PC-9 (cell line): ENCODE data around the gene SLC9A9. TPM values are rescaled to one million over a fixed set of nuclear protein-coding genes. Genes with fewer than 3 reads are reported as not detected.

Experiments
- BruUV-seq: library from RNA; stranded (reverse); fragments of 400-500 nt; replicated peaks from 2 replicates; lab custom pipeline; 2021; lab: Mats Ljungman, UMichigan
- CTCF ChIA-PET: fragments of 300-600 bp; sonication (Branson Sonifier 250); formaldehyde crosslinking; loops from one replicate; lab custom pipeline; 2022; ENCODE audit warnings: antibody characterized with exemption; lab: Charles Lee
- POLR2A ChIA-PET: fragments of 300-600 bp; sonication (Branson Sonifier 250); formaldehyde crosslinking; loops from one replicate; lab custom pipeline; 2022; ENCODE audit warnings: antibody characterized with exemption; ENCODE audit not compliant: unreplicated experiment; lab: Charles Lee
- DNase-seq, 2 experiments: peaks; one replicate each; pipeline versions ENCODE4 v3.0.0 to v3.0.0-alpha.2; 2015 to 2022; ENCODE audit warnings: mixed read lengths in 1 of 2
- H2AFZ ChIP-seq: fragments of 200-600 bp; sonication (generic); 2 replicates; pipeline ENCODE4 v1.8.1; 2017; ENCODE audit warnings: antibody characterized with exemption
- H3F3A ChIP-seq: fragments of 200-600 bp; sonication (generic); 2 replicates; pipeline ENCODE4 v1.8.1; 2017; ENCODE audit warnings: antibody characterized with exemption, mild to moderate bottlenecking, low read depth; ENCODE audit not compliant: insufficient read depth
- H3K27ac ChIP-seq: fragments of 200-600 bp; sonication (generic); 2 replicates; pipeline ENCODE4 v1.6.1; 2016; ENCODE audit warnings: mixed run types
- H3K27me3 ChIP-seq: fragments of 200-600 bp; sonication (generic); 2 replicates; pipeline ENCODE4 v1.6.1; 2016; ENCODE audit warnings: low read depth, mixed run types; ENCODE audit not compliant: insufficient read depth
- H3K36me3 ChIP-seq: fragments of 200-600 bp; sonication (generic); 2 replicates; pipeline ENCODE4 v1.6.1; 2016; ENCODE audit warnings: low read depth, mixed run types
- H3K4me1 ChIP-seq: fragments of 200-600 bp; sonication (generic); replicated peaks from 2 replicates; pipeline ENCODE4 v1.6.1; 2016; ENCODE audit warnings: mixed run types; ENCODE audit not compliant: insufficient read depth
- H3K4me2 ChIP-seq: fragments of 200-600 bp; sonication (generic); 2 replicates; pipeline ENCODE4 v1.6.1; 2017; ENCODE audit warnings: mixed run types
- H3K4me3 ChIP-seq: fragments of 200-600 bp; sonication (generic); 2 replicates; pipeline ENCODE4 v1.6.1; 2016; ENCODE audit warnings: mixed run types
- H3K79me2 ChIP-seq: fragments of 200-600 bp; sonication (generic); 2 replicates; pipeline ENCODE4 v1.6.1; 2017; ENCODE audit warnings: low read depth, mixed run types
- H3K9me2 ChIP-seq: fragments of 200-600 bp; sonication (generic); 2 replicates; pipeline ENCODE4 v1.8.1; 2017; ENCODE audit warnings: mild to moderate bottlenecking; ENCODE audit not compliant: insufficient read depth
- H3K9me3 ChIP-seq: fragments of 200-600 bp; sonication (generic); 2 replicates; pipeline ENCODE4 v1.8.1; 2016; ENCODE audit warnings: low read depth; ENCODE audit not compliant: insufficient read depth
- H4K20me1 ChIP-seq: fragments of 200-600 bp; sonication (generic); 2 replicates; pipeline ENCODE4 v1.8.1; 2017; ENCODE audit not compliant: insufficient read depth
- CTCF ChIP-seq: fragments of 200-600 bp; sonication (generic); conservative IDR thresholded peaks from 2 replicates; pipeline ENCODE4 v1.6.1; 2017; ENCODE audit warnings: mixed run types, antibody characterized with exemption, mild to moderate bottlenecking, moderate library complexity
- EZH2 ChIP-seq: fragments of 200-600 bp; sonication (generic); IDR thresholded peaks from 2 replicates; pipeline ENCODE4 v1.8.0; 2017; ENCODE audit warnings: antibody characterized with exemption, low read depth
- intact Hi-C: fragments of 100-400 bp; cut with micrococcal nuclease; formaldehyde crosslinking; loops from one replicate; pipeline ENCODE4 v1.10.0; 2022; ENCODE audit not compliant: unreplicated experiment
- total RNA-seq: library from RNA; stranded (reverse); gene quantifications from 2 replicates; pipeline ENCODE4 v1.2.3, GENCODE V29; 2021

Gene SLC9A9
- total RNA-seq, 1 experiment from 2014 or later = 1.7 TPM

GRCh38 chr3:143822374-143822773, 25.9 kb downstream of the SLC9A9 start:
- BruUV-seq = no TSS peak
- TF ChIP-seq EZH2 = no peak
- TF ChIP-seq CTCF = no peak
- ChIA-PET CTCF (no interaction called here), POLR2A (no interaction called here)
- H3K27ac ChIP-seq = no peak overlapping the region
- H3K4me3 ChIP-seq = no peak overlapping the region
- no peaks in the 10 kb centered on the region for H3K4me1 ChIP-seq
- H3K9me3 ChIP-seq = no peaks in the 10 kb centered on the region; the same call in 1 of the 2 replicates
- H3K4me2 ChIP-seq = no peak overlapping the region
- no peaks in the 10 kb centered on the region for H3K79me2 ChIP-seq
- no peaks in the 10 kb centered on the region for H3K27me3 ChIP-seq
- intact Hi-C loops = no loop called here
- H3K9me2 ChIP-seq = no peaks in the 10 kb centered on the region
- DNase-seq = no peak
- no peak overlapping the region; the same call in none of the 2 replicates for H2AFZ ChIP-seq
- no peaks in the 10 kb centered on the region for H4K20me1 ChIP-seq
- no peaks in the 10 kb centered on the region for H3K36me3 ChIP-seq
- H3F3A ChIP-seq = no peaks in the 10 kb centered on the region

- ChIA-PET CTCF (no interaction called here), POLR2A (no interaction called here)
- H3K4me2 ChIP-seq = no peak overlapping the region
- H3K9me2 ChIP-seq = no peaks in the 10 kb centered on the region
- H3K36me3 ChIP-seq = no peaks in the 10 kb centered on the region
- H2AFZ ChIP-seq = no peak overlapping the region
- no peaks in the 10 kb centered on the region; the same call in 1 of the 2 replicates for H3K9me3 ChIP-seq
- DNase-seq = no peak
- no peaks in the 10 kb centered on the region for H3K79me2 ChIP-seq
- H3F3A ChIP-seq = no peaks in the 10 kb centered on the region
- H4K20me1 ChIP-seq = no peaks in the 10 kb centered on the region
- H3K27me3 ChIP-seq = no peaks in the 10 kb centered on the region
- intact Hi-C loops = no loop called here
- BruUV-seq = no TSS peak
- H3K4me3 ChIP-seq = no peak overlapping the region
- TF ChIP-seq CTCF (no peak), EZH2 (no peak)
- no peak overlapping the region for H3K27ac ChIP-seq
- no peaks in the 10 kb centered on the region for H3K4me1 ChIP-seq
Measured at GRCh38 chr3:143821862-143822261, 26.4 kb downstream of the SLC9A9 start.

GRCh38 chr3:143820466-143821221, 27.6 kb downstream of the SLC9A9 start:
- intact Hi-C loops = no loop called here
- no peaks in the 10 kb centered on the region for H3F3A ChIP-seq

More at GRCh38 chr3:143820466-143821221, 27.6 kb downstream of the SLC9A9 start:
- Histone ChIP-seq H3K9me3 (no peaks in the 10 kb centered on the region), H3K79me2 (no peaks in the 10 kb centered on the region), H2AFZ (no peak overlapping the region), H3K27me3 (no peaks in the 10 kb centered on the region), H3K4me1 (no peaks in the 10 kb centered on the region), H3K4me2 (no peak overlapping the region), H3K9me2 (no peaks in the 10 kb centered on the region), H3K27ac (no peak overlapping the region), H3K4me3 (no peak overlapping the region), H3K36me3 (no peaks in the 10 kb centered on the region), H4K20me1 (no peaks in the 10 kb centered on the region)
- TF ChIP-seq EZH2 (no peak), CTCF (no peak)
- no peak for DNase-seq
- CTCF ChIA-PET = no interaction called here
- no TSS peak for BruUV-seq
- POLR2A ChIA-PET = no interaction called here
